ENCODE results near the gene ZNF664. TPM values are rescaled to one million over a fixed set of nuclear protein-coding genes. Genes with fewer than 3 reads are reported as not detected.

Gene ZNF664
- total and polyA plus RNA-seq, 12 donors: 36.9 to 94.6 (median 76.9) TPM

DNA sequence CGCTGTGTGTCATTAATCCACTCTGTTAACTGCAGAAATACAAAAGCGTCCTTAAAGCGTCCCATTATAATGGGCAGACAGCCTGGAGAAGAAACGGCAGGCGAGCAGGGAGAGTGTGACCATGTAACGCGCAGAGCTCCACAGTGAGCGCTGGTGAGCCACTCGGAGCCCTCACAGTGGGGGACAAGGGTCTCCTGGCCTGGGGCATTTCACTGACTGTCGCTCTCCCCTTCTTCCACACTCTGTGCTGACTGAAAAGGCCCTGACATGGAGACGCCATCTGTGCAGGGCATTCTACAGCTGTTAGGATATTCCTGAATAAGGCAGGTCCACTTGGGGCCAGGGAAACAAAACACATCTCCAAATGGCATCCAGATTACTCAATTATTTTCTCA lies 24.6 kb upstream of the ZNF664 start:
- Histone ChIP-seq H3K27me3 (no peaks in the 10 kb centered on the region), H3K9me3 (no peaks in the 10 kb centered on the region), H3K4me3 (no peak overlapping the region), H3K36me3 (peaks cover 0 to 28% (median 7%) of the 10 kb centered on the region in 9 donors), H3K4me1 (peaks cover 14 to 74% (median 60%) of the 10 kb centered on the region in 9 donors), H3K27ac (peak overlapping the region in 1 of 10 donors; percentile 30)
- DNase-seq: no peak
- TF ChIP-seq, protein P1, sequence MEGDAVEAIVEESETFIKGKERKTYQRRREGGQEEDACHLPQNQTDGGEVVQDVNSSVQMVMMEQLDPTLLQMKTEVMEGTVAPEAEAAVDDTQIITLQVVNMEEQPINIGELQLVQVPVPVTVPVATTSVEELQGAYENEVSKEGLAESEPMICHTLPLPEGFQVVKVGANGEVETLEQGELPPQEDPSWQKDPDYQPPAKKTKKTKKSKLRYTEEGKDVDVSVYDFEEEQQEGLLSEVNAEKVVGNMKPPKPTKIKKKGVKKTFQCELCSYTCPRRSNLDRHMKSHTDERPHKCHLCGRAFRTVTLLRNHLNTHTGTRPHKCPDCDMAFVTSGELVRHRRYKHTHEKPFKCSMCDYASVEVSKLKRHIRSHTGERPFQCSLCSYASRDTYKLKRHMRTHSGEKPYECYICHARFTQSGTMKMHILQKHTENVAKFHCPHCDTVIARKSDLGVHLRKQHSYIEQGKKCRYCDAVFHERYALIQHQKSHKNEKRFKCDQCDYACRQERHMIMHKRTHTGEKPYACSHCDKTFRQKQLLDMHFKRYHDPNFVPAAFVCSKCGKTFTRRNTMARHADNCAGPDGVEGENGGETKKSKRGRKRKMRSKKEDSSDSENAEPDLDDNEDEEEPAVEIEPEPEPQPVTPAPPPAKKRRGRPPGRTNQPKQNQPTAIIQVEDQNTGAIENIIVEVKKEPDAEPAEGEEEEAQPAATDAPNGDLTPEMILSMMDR (IDR thresholded peaks at IDR 0.05): no peak
- no peak for ATAC-seq
- intact Hi-C loops (cut with DNase I): no loop called here
- 93 to 95% methylated on average over 11 of the region's 11 CpGs for WGBS, 2 donors

DNA sequence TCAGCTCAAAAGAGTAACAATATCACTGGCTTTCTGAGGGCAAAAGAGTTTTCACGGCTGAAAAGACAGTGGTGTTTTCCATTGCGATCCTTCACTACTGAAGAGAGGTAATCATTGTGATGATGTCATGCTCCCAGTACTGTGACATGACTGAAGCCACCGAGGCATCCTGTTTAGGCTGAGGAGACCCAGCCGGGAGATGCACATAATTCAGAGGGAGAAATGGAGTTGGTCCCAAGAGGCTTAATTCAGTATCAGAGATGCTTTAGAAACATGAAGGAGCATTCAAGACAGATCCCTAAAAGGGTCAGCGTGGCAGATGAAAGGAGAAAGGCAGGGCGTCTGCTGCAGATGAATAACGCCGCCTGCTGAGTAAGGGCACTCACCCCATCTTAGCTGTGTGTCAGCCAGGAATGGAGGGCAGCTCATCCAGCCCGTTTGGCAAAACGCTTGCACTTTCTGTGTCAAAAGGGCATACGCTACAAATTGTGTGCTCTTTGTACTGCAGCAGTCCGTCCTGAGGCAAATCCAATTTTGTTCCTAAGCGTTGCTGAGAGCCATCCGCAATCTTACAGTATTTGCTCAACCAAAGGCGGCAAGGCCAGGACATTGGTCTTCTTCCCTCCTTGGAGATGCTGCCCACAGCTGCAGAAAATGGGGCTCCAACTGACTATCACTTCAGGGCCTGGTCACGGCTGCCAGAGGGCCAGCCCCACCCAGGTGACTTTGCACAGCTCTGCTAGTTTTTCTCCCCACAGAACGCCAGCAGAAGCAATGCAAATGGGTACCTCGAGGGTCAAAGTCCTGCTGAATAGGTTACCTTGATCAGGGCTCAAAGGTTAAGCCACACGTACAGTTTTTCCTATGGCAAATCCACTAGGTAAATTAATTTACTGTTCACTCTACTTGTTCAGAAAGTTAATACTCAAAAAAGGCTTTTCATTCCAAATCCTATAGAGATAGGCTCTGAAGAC lies 23.9 kb upstream of the ZNF664 start:
- peak in 1 of 8 donors; percentile 43 for ATAC-seq
- H3K9me3 ChIP-seq: no peaks in the 10 kb centered on the region
- peak overlapping the region in 2 of 10 donors; percentile 27 to 30 for H3K27ac ChIP-seq
- intact Hi-C loops (cut with DNase I): no loop called here
- no peak for DNase-seq
- H3K4me3 ChIP-seq: no peak overlapping the region
- H3K27me3 ChIP-seq: no peaks in the 10 kb centered on the region
- peaks cover 0 to 22% (median 7%) of the 10 kb centered on the region in 9 donors for H3K36me3 ChIP-seq
- H3K4me1 ChIP-seq: peaks cover 16 to 79% (median 61%) of the 10 kb centered on the region in 9 donors
- WGBS, 2 donors: 80 to 92% methylated on average over 19 of the region's 19 CpGs
- TF ChIP-seq, protein P1 (IDR thresholded peaks at IDR 0.05): no peak

DNA sequence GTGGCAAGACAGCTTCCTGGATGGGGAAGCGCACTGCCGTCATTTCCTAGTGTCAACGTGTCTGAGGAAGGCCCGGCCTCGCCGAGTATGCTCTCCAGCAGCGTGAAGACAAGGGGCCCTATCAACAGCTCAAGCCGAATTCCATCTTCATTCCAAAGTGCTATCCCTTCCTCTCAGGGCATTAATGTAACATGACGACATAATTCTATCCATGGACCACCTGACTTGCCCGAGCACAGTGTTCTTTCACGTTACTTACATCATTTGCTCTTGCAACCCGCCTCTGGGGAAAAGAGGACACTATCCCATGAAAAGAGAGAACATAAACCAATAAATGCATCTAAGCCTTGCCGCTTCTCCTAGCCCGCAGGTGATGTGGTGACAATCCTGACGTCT lies 23.2 kb upstream of the ZNF664 start:
- DNase-seq: no peak
- no peak overlapping the region for H3K4me3 ChIP-seq
- WGBS, 2 donors: 81 to 90% methylated on average over 15 of the region's 15 CpGs
- TF ChIP-seq, protein P1 (IDR thresholded peaks at IDR 0.05): no peak
- peaks cover 0 to 15% (median 7%) of the 10 kb centered on the region in 9 donors for H3K36me3 ChIP-seq
- no peak for ATAC-seq
- H3K27me3 ChIP-seq: no peaks in the 10 kb centered on the region
- H3K4me1 ChIP-seq: peaks cover 20 to 86% (median 64%) of the 10 kb centered on the region in 9 donors
- intact Hi-C loops (cut with DNase I): no loop called here
- no peak overlapping the region for H3K27ac ChIP-seq
- no peaks in the 10 kb centered on the region for H3K9me3 ChIP-seq

DNA sequence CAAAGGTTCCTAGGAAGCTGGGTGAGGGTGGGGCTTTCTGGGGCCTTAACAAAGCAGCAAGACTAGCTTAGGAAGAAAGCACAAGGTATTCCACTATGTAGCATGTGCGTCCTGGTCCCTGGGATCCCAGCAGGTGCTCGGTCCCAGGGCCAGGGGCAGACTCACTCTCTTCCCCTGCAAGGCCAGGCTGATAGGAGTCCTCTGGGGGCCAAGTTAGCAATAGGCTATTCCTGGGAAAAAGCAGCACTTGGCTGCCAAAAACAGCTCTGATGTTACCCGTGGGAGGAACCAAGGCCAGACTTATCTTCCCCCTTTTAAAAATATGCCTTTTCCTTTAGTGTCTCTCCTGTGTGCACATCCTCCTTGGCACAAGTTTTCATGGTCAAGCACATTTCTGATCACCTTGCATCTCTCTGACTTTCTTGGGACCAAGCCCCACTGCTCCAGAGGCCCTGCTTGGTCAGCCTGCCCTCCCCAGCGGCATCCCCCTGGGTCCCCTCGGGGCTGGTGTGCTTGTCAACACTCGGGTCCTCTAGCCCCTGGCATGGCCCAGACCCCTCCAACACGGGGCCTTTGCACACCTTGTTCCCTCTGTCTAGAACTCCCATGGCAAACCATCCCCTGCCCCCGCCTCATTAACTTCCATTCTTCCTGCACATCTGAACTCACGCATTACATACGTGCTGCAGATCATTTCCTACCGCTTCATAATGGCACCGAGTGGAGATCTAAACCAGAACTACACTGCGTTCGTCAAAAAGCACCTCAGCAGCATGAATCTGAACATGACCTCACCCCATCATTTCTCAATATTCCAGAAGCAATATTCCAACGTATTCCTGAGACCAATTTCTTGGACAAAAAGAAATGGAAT lies 22.3 kb upstream of the ZNF664 start:
- ATAC-seq (peak in 6 of 8 donors; percentile 4 to 47 (median 23)), DNase-seq (no peak)
- Histone ChIP-seq H3K27me3 (no peaks in the 10 kb centered on the region), H3K9me3 (no peaks in the 10 kb centered on the region), H3K27ac (no peak overlapping the region), H3K4me1 (peaks cover 21 to 95% (median 66%) of the 10 kb centered on the region in 9 donors), H3K36me3 (peaks cover 0 to 5% (median 0%) of the 10 kb centered on the region in 9 donors), H3K4me3 (no peak overlapping the region)
- WGBS, 2 donors: 77 to 80% methylated on average over 15 of the region's 15 CpGs
- TF ChIP-seq, protein P1 (IDR thresholded peaks at IDR 0.05): no peak
- intact Hi-C loops (cut with DNase I): no loop called here

All from heart right ventricle (tissue), 16 donors.